Central memory CD8-positive, alpha-beta T cell (primary cell): ENCODE measurements around the gene TSPEAR.
"Not testable (repeated sequence)": the region's sequence is repeated elsewhere in the genome, so short reads cannot be mapped to it uniquely, and the experiment has no call there.

ENCODE experiments used
- ATAC-seq: fragments of 150-1000 bp; cut with Tn5 transposase; replicated peaks from 2 replicates; pipeline ENCODE4 v1.10.0; 2022; ENCODE audit warnings: mild to moderate bottlenecking, moderate FRiP score, moderate number of reproducible peaks; ENCODE audit not compliant: poor library complexity, severe bottlenecking; ENCODE audit errors: extremely low read depth
- DNase-seq, 2 donors: peaks; one replicate each; pipeline ENCODE4 v3.0.0; 2021; ENCODE audit warnings: low spot score in 2 of 2
- H3K27ac Mint-ChIP-seq: one replicate; pipeline ENCODE4 v1.8.0; 2022; ENCODE audit warnings: low read depth, mild to moderate bottlenecking, moderate library complexity, mixed read lengths
- H3K27me3 Mint-ChIP-seq: one replicate; pipeline ENCODE4 v1.8.0; 2022; ENCODE audit warnings: mixed read lengths
- H3K36me3 Mint-ChIP-seq: one replicate; pipeline ENCODE4 v1.8.0; 2022; ENCODE audit warnings: mild to moderate bottlenecking, moderate library complexity, mixed read lengths; ENCODE audit not compliant: insufficient read depth
- H3K4me1 Mint-ChIP-seq: one replicate; pipeline ENCODE4 v1.8.0; 2022; ENCODE audit warnings: mixed read lengths
- H3K4me3 Mint-ChIP-seq: one replicate; pipeline ENCODE4 v1.8.0; 2022; ENCODE audit warnings: mild to moderate bottlenecking, moderate library complexity, mixed read lengths
- H3K9me3 Mint-ChIP-seq: one replicate; pipeline ENCODE4 v1.8.0; 2022; ENCODE audit warnings: mixed read lengths

Gene TSPEAR

GRCh38 chr21:44576025-44576420, 135.3 kb downstream of the TSPEAR start:
- Mint-ChIP-seq H3K4me3 (no peak overlapping the region), H3K27me3 (peaks cover 17% of the 10 kb centered on the region), H3K4me1 (peaks cover 16% of the 10 kb centered on the region), H3K27ac (no peak overlapping the region), H3K9me3 (peaks cover 6% of the 10 kb centered on the region), H3K36me3 (no peaks in the 10 kb centered on the region)
- DNase-seq, result no peak
- no peak for ATAC-seq

GRCh38 chr21:44575307-44576024, 135.9 kb downstream of the TSPEAR start:
- H3K4me1 Mint-ChIP-seq, result peaks cover 16% of the 10 kb centered on the region
- H3K9me3 Mint-ChIP-seq, result peaks cover 4% of the 10 kb centered on the region
- peak overlapping the region; percentile 50 for H3K4me3 Mint-ChIP-seq
- no peak for DNase-seq
- no peaks in the 10 kb centered on the region for H3K36me3 Mint-ChIP-seq
- no peak overlapping the region for H3K27ac Mint-ChIP-seq
- peaks cover 17% of the 10 kb centered on the region for H3K27me3 Mint-ChIP-seq
- ATAC-seq, result no peak

DNA sequence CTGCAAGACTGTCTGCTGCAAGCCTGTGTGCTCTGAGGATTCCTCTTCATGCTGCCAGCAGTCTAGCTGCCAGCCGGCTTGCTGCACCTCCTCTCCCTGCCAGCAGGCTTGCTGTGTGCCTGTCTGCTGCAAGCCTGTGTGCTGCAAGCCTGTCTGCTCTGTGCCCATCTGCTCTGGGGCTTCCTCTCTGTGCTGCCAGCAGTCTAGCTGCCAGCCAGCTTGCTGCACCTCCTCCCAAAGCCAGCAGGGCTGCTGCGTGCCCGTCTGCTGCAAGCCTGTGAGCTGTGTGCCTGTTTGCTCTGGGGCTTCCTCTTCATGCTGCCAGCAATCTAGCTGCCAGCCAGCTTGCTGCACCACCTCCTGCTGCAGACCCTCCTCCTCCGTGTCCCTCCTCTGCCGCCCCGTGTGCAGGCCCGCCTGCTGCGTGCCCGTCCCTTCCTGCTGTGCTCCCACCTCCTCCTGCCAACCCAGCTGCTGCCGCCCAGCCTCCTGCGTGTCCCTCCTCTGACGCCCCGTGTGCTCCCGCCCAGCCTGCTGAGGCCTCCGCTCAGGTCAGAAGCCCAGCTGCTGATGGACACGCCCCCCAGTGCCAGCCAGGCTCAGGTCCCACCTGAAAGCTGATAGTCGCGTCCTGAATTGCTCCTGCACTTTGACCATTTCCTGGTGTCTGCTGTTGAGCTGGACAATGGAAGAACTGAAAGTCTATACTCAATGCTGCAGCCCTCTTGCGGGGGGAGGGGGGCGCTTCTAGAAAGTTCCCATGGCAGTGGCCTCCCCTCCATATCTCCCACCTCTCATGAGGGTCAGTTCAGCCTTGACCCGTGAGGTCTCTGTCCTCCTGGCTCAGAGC, 136.7 kb downstream of the TSPEAR start:
- ATAC-seq, result no peak
- no peak overlapping the region for H3K27ac Mint-ChIP-seq
- H3K4me3 Mint-ChIP-seq, result peak overlapping the region; percentile 50
- H3K9me3 Mint-ChIP-seq, result peaks cover 4% of the 10 kb centered on the region
- peaks cover 17% of the 10 kb centered on the region for H3K27me3 Mint-ChIP-seq
- H3K36me3 Mint-ChIP-seq, result no peaks in the 10 kb centered on the region
- DNase-seq, result no peak
- peaks cover 16% of the 10 kb centered on the region for H3K4me1 Mint-ChIP-seq

GRCh38 chr21:44573630-44574456, 137.5 kb downstream of the TSPEAR start, which contains the start of gene KRTAP10-4:
Gene KRTAP10-4 (plus strand): TSS chr21:44573729. CDS start chr21:44573759, 30 bp downstream.
- not testable (repeated sequence) for H3K27ac Mint-ChIP-seq, H3K36me3 Mint-ChIP-seq, ATAC-seq, DNase-seq, H3K9me3 Mint-ChIP-seq
- peak within 1 kb of the TSS; percentile 50 for H3K4me3 Mint-ChIP-seq
- peaks cover 11% of the 10 kb centered on the region for H3K4me1 Mint-ChIP-seq
- H3K27me3 Mint-ChIP-seq, result peaks cover 17% of the 10 kb centered on the region

DNA sequence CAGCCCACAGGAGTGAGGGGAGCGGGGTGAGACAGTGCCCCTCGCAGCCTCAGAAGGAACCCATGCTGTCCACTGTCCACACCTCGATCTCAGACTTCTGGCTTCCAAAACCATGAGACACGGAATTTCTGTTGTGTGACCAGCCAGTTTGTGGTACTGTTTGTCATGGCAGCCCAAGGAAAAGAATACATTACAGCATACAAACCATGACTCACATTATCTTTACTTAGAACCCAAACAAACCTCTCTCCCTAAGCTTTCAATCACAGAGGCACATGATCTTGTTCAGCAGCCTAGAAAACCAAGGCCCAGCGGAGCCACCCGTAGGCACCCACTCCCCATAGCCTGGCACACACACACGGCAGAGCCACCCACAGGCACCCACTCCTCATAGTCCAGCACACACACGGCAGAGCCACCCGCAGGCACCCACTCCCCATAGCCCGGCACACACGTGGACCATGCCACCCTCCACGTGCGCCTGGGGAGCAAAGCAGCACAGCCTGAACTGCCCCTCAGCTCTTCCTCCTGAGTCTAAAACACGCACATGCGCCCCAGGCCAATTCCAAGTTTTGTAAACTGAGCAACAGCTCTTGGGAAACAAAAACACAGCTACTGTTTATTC, 138.3 kb downstream of the TSPEAR start:
- ATAC-seq (no peak), DNase-seq (no peak)
- no peaks in the 10 kb centered on the region for H3K36me3 Mint-ChIP-seq
- peaks cover 4% of the 10 kb centered on the region for H3K9me3 Mint-ChIP-seq
- no peak overlapping the region for H3K27ac Mint-ChIP-seq
- no peak overlapping the region for H3K4me3 Mint-ChIP-seq
- peaks cover 17% of the 10 kb centered on the region for H3K27me3 Mint-ChIP-seq
- H3K4me1 Mint-ChIP-seq, result peaks cover 11% of the 10 kb centered on the region

- H3K4me1 Mint-ChIP-seq, result peaks cover 11% of the 10 kb centered on the region
- H3K27ac Mint-ChIP-seq, result no peak overlapping the region
- peaks cover 17% of the 10 kb centered on the region for H3K27me3 Mint-ChIP-seq
- no peak overlapping the region for H3K4me3 Mint-ChIP-seq
- peaks cover 4% of the 10 kb centered on the region for H3K9me3 Mint-ChIP-seq
- H3K36me3 Mint-ChIP-seq, result no peaks in the 10 kb centered on the region
- ATAC-seq, result no peak
- no peak for DNase-seq
Measured at GRCh38 chr21:44571844-44572782, 139.3 kb downstream of the TSPEAR start.

- Mint-ChIP-seq H3K4me3 (no peak overlapping the region), H3K4me1 (peaks cover 11% of the 10 kb centered on the region), H3K9me3 (no peaks in the 10 kb centered on the region), H3K36me3 (no peaks in the 10 kb centered on the region), H3K27ac (no peak overlapping the region), H3K27me3 (peaks cover 17% of the 10 kb centered on the region)
- ATAC-seq, result no peak
- DNase-seq, result no peak
Measured at GRCh38 chr21:44571296-44571695, 140.1 kb downstream of the TSPEAR start.

- Mint-ChIP-seq H3K27ac (no peak overlapping the region), H3K27me3 (peaks cover 10% of the 10 kb centered on the region), H3K9me3 (no peaks in the 10 kb centered on the region), H3K4me3 (no peak overlapping the region), H3K36me3 (no peaks in the 10 kb centered on the region), H3K4me1 (peaks cover 15% of the 10 kb centered on the region)
- DNase-seq (no peak), ATAC-seq (no peak)
Measured at GRCh38 chr21:44569861-44570517, 141.4 kb downstream of the TSPEAR start.

DNA sequence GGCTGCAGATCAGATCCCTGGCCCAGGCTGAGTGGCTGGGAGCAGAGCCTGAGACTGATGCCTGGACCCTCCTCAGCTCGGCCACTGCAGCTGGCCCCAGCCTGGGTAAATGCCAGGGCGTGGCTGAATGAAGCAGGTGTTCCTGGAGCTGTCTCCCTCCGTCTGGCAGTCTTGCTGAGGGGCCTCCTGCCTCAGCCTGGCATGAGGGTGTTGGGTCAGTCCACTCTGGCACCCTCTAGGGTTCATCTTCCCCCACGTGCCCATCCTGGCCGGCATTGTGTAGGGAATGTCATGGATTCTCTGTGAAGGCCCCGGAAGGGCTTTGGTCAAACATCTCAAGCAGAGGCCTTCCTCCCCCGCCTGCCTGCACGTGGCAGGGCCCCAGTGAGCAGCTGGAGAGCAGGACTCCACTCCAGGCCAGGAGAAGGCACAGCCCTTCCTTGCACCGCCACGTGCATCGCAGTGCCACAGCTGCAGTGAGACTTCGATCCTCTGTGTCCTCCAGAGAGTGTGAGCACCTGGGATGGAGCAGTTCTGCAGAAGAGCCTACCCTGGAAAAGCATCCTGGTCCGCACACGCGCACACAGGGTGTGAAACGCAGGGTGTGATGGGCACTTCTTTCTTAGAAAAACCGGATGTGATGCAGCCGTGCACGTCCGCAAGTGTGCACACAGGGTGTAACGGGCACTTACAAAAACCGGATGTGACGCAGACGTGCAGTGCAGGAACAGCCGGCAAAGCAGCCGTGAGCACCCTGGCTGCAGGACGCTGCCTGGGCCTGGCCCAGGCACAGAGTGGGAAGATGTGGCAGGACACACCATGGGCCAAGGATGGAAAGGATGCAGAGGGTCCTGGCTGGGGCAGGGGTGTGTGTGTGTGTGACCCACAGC, 142.5 kb downstream of the TSPEAR start:
- Mint-ChIP-seq H3K27me3 (no peaks in the 10 kb centered on the region), H3K27ac (no peak overlapping the region), H3K36me3 (no peaks in the 10 kb centered on the region), H3K9me3 (no peaks in the 10 kb centered on the region), H3K4me3 (no peak overlapping the region), H3K4me1 (peaks cover 11% of the 10 kb centered on the region)
- DNase-seq (no peak), ATAC-seq (no peak)

- H3K9me3 Mint-ChIP-seq, result no peaks in the 10 kb centered on the region
- ATAC-seq (no peak), DNase-seq (no peak)
- peaks cover 11% of the 10 kb centered on the region for H3K4me1 Mint-ChIP-seq
- no peaks in the 10 kb centered on the region for H3K36me3 Mint-ChIP-seq
- H3K27ac Mint-ChIP-seq, result no peak overlapping the region
- H3K4me3 Mint-ChIP-seq, result no peak overlapping the region
- H3K27me3 Mint-ChIP-seq, result no peaks in the 10 kb centered on the region
Measured at GRCh38 chr21:44568261-44568660, 143.1 kb downstream of the TSPEAR start.
